ENCODE results near the gene KRCC1.
"Not testable (repeated sequence)": the region's sequence is repeated elsewhere in the genome, so short reads cannot be mapped to it uniquely, and the experiment has no call there.

KRCC1 gene

GRCh38 chr2:87995756-87996155 lies 59.8 kb downstream of the KRCC1 start:
- no peak for TF ChIP-seq ZFX (IDR thresholded peaks at IDR 0.05)
- TF ChIP-seq CTCF (conservative IDR thresholded peaks at IDR 0.05) = no peak
- no peak overlapping the region for H3K27ac ChIP-seq

GRCh38 chr2:87994304-87994850 lies 61.2 kb downstream of the KRCC1 start:
- H3K27ac ChIP-seq = not testable (repeated sequence)

- H3K27ac ChIP-seq = not testable (repeated sequence)
Measured at GRCh38 chr2:87992569-87992968, 63.0 kb downstream of the KRCC1 start.

- H3K27ac ChIP-seq = not testable (repeated sequence)
Measured at GRCh38 chr2:87987473-87987872, 68.1 kb downstream of the KRCC1 start.

- not testable (repeated sequence) for H3K27ac ChIP-seq
Measured at GRCh38 chr2:87985902-87986301, 69.7 kb downstream of the KRCC1 start.

- not testable (repeated sequence) for H3K27ac ChIP-seq
Measured at GRCh38 chr2:87981182-87981581, 74.4 kb downstream of the KRCC1 start.
